Activated CD8-positive, alpha-beta T cell treated with anti-CD3 and anti-CD28 coated beads for 36 hours (primary cell): ENCODE data around the gene THOP1. TPM values are rescaled to one million over a fixed set of nuclear protein-coding genes. Genes with fewer than 3 reads are reported as not detected.

Source experiments
- ATAC-seq: fragments of 200-7000 bp; cut with Tn5 transposase; one replicate; pipeline ENCODE4 v1.10.0; 2021; ENCODE audit warnings: mild to moderate bottlenecking, moderate library complexity
- CTCF ChIA-PET: fragments of 350-600 bp; sonication (Branson Sonifier 250); formaldehyde crosslinking; loops from one replicate; lab custom pipeline; 2021; ENCODE audit warnings: antibody characterized with exemption; lab: Charles Lee
- POLR2A ChIA-PET: fragments of 350-600 bp; sonication (Branson Sonifier 250); formaldehyde crosslinking; loops from one replicate; lab custom pipeline; 2021; ENCODE audit warnings: antibody characterized with exemption; lab: Charles Lee
- DNase-seq: peaks from one replicate; pipeline ENCODE4 v3.0.0-alpha.2; 2020
- H3K27ac Mint-ChIP-seq: one replicate; pipeline ENCODE4 v1.8.0; 2021; ENCODE audit warnings: mild to moderate bottlenecking, mixed read lengths
- H3K27me3 Mint-ChIP-seq: one replicate; pipeline ENCODE4 v1.8.0; 2021; ENCODE audit warnings: mixed read lengths
- H3K36me3 Mint-ChIP-seq: one replicate; pipeline ENCODE4 v1.8.0; 2021; ENCODE audit warnings: low read depth, mixed read lengths
- H3K4me1 Mint-ChIP-seq: one replicate; pipeline ENCODE4 v1.8.0; 2021; ENCODE audit warnings: low read depth, mixed read lengths
- H3K4me3 Mint-ChIP-seq: one replicate; pipeline ENCODE4 v1.8.0; 2021; ENCODE audit warnings: mild to moderate bottlenecking, moderate library complexity, mixed read lengths
- H3K9me3 Mint-ChIP-seq: one replicate; pipeline ENCODE4 v1.8.0; 2021; ENCODE audit warnings: mixed read lengths
- CTCF ChIP-seq: fragments of 200-600 bp; IDR thresholded peaks from one replicate; pipeline ENCODE4 v1.8.0; 2022; ENCODE audit warnings: antibody characterized with exemption, mild to moderate bottlenecking
- intact Hi-C: fragments of 100-400 bp; cut with micrococcal nuclease; formaldehyde crosslinking; loops from one replicate; pipeline ENCODE4 v1.10.0; 2022
- total RNA-seq, 2 experiments: library from RNA; stranded (reverse); gene quantifications; one replicate each; pipeline ENCODE4 v1.2.3, GENCODE V29; 2021

THOP1 gene
- total RNA-seq, 2 experiments from 2014 or later, result 157 to 158 TPM

DNA sequence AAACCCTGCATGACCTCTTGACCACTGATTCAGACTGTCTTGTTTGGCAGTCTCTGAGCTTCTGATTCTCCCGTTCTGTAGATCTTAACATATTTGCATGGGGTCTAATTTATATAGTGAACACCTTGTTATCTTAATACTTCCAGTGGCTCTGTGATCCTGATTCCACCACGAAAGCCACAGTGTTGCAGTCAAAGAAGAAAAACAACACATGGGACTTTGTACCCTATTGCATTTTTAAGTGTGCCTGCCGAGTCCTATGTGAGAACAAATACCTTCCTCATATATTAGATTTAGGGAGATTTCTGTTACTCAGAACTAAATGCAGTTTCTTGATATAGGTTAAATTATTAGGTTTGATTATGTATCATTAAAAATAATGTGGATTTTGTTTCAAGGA, 69.5 kb downstream of the THOP1 start:
- Mint-ChIP-seq H3K4me1 (peaks cover 28% of the 10 kb centered on the region), H3K27me3 (no peaks in the 10 kb centered on the region), H3K4me3 (no peak overlapping the region), H3K36me3 (peaks cover 55% of the 10 kb centered on the region), H3K9me3 (peaks cover 48% of the 10 kb centered on the region), H3K27ac (no peak overlapping the region)
- intact Hi-C loops, result no loop called here
- ChIA-PET POLR2A (interaction anchor here (1.7 kb wide), 1 partner anchor 13 kb away, joined by 4 read pairs; the partner anchor contains the start of gene ZNF555), CTCF (interaction anchor here (1.3 kb wide), 1 partner anchor 14 kb away, joined by 3 read pairs; the partner anchor contains the start of gene ZNF555)
- TF ChIP-seq CTCF, result no peak
- ATAC-seq, result no peak
- no peak for DNase-seq

DNA sequence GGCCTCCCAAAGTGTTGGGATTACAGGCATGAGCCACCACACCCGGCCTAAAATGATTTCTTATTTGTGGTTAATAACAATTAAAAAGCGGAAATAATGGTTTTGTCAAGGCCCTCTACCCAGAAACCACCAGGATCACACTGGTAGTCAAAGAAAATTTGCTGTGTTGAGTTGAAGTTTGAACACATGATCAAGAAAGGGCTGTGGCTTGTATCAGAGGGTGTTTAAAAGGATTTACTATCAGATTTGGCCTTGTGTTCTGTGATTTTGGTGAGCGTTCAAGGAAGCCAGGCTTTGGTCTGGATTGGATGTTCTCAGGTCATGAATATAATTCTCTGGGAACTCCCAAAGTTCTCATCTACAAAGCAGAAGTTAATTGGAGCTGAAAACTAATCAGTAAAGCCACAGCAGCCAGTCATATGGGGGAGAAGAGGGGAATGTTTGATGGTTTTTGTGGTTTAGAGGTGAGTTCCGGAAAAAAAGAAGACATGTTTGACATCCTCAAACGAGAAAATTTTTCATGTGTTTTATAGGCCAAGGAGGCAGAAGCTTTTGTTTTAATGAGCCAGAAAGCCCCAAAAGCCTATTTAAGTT, 71.3 kb downstream of the THOP1 start:
- DNase-seq (no peak), ATAC-seq (peak; percentile 49)
- intact Hi-C loops, result no loop called here
- Mint-ChIP-seq H3K27ac (peak overlapping the region; percentile 76), H3K9me3 (peaks cover 38% of the 10 kb centered on the region), H3K27me3 (no peaks in the 10 kb centered on the region), H3K4me3 (no peak overlapping the region), H3K36me3 (peaks cover 41% of the 10 kb centered on the region), H3K4me1 (peaks cover 19% of the 10 kb centered on the region)
- POLR2A ChIA-PET, result no interaction called here
- no peak for TF ChIP-seq CTCF
- CTCF ChIA-PET, result interaction anchor here (1.7 kb wide), 1 partner anchor 208 kb away, joined by 3 read pairs; no protein-coding TSS in a partner anchor

DNA sequence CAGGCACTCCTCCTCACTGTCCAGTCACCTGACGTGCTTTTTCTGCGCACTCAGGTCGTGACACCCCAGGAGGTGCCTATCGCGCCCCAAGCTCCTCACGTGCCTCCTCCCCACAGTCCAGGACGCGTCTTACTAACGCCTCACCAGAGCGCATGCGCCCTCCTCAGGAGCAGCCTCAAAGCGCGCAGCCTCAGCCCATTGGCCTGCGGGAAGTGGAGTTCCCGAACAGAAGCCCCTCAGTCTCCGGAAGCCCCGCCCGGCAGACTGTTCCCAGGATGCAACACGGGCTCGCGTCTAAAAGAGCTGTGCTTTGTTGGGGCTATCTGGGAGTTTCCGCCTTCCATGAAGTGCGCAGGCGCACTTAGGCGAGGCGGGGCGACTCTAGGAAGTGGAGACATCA, 73.6 kb downstream of the THOP1 start:
- Mint-ChIP-seq H3K36me3 (peaks cover 18% of the 10 kb centered on the region), H3K27me3 (no peaks in the 10 kb centered on the region), H3K4me3 (no peak overlapping the region), H3K4me1 (peaks cover 19% of the 10 kb centered on the region), H3K27ac (no peak overlapping the region), H3K9me3 (peaks cover 19% of the 10 kb centered on the region)
- ATAC-seq (no peak), DNase-seq (no peak)
- CTCF ChIA-PET, result interaction anchor here (1.0 to 2.1 kb wide), 3 partner anchors 14 to 210 kb away, joined by 3 to 6 read pairs (median 3); no protein-coding TSS in a partner anchor
- POLR2A ChIA-PET, result no interaction called here
- no peak for TF ChIP-seq CTCF
- intact Hi-C loops, result no loop called here

DNA sequence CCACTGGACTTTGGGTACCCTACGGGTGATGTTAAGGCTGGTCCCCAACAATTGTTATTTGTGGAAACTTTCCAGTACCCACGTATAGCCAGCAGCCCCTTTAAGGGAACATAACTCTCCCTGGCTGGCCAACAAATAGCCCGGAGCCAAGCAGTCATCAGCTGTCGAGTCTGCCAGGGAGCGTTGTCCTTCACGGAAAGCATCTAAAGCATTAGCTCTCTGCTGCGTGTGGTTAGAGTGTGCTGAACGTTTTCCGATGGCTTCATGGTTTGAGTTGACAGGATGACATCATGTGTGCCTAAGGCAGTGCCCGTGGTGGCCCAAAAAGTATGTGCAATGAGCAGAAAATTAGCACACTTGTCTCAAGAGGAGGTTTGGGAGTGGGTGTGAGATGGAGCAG, 78.5 kb downstream of the THOP1 start:
- H3K36me3 Mint-ChIP-seq, result no peaks in the 10 kb centered on the region
- peaks cover 2% of the 10 kb centered on the region for H3K27me3 Mint-ChIP-seq
- no peak for ATAC-seq
- ChIA-PET CTCF (no interaction called here), POLR2A (no interaction called here)
- H3K9me3 Mint-ChIP-seq, result no peaks in the 10 kb centered on the region
- H3K4me1 Mint-ChIP-seq, result peaks cover 2% of the 10 kb centered on the region
- no peak overlapping the region for H3K27ac Mint-ChIP-seq
- DNase-seq, result no peak
- H3K4me3 Mint-ChIP-seq, result no peak overlapping the region
- no peak for TF ChIP-seq CTCF
- intact Hi-C loops, result no loop called here

Other genes with a start within 250 kb of the THOP1 start
- gene GNG7, start 82.8 kb upstream of the THOP1 start, total RNA-seq, result under 1 TPM; 0.27 to 0.32 TPM
- gene DIRAS1, start 64.1 kb upstream of the THOP1 start, total RNA-seq, result under 1 TPM in 1 of 2 experiments, not detected in 1; 0.09 TPM
- gene SLC39A3, start 45.5 kb upstream of the THOP1 start, total RNA-seq, result 10 to 100 TPM; 35.5 to 38.1 TPM
- 10 to 100 TPM; 53.4 to 60.8 TPM for gene SGTA, start 2.2 kb upstream of the THOP1 start, total RNA-seq
- 1 to 10 TPM in 1 of 2 experiments, under 1 TPM in 1; 0.83 to 1.5 TPM for gene ZNF554, start 34.4 kb downstream of the THOP1 start, total RNA-seq
- gene ZNF555, start 56.0 kb downstream of the THOP1 start, total RNA-seq, result 1 to 10 TPM; 1.5 to 2.1 TPM
- not detected for gene ZNF556, start 81.8 kb downstream of the THOP1 start, total RNA-seq
- gene ZNF57, start 115.4 kb downstream of the THOP1 start, total RNA-seq, result 1 to 10 TPM; 5.0 to 5.1 TPM
- 1 to 10 TPM; 2.6 to 2.8 TPM for gene ZNF77, start 159.5 kb downstream of the THOP1 start, total RNA-seq
- 1 to 10 TPM; 3.5 to 5.1 TPM for gene TLE6, start 192.1 kb downstream of the THOP1 start, total RNA-seq
- 1 to 10 TPM; 2.8 to 3.0 TPM for gene TLE2, start 243.8 kb downstream of the THOP1 start, total RNA-seq